ENCODE measurements around the gene CDK9. TPM values are rescaled to one million over a fixed set of nuclear protein-coding genes. Genes with fewer than 3 reads are reported as not detected.

The CDK9 gene
- total RNA-seq, 1 donor from 2014 or later, result 100 TPM

- peaks cover 4% of the 10 kb centered on the region for H3K4me1 Mint-ChIP-seq (ENCODE audit: low read depth)
- no peaks in the 10 kb centered on the region for H3K9me3 Mint-ChIP-seq (ENCODE audit: low read depth)
- H3K27ac Mint-ChIP-seq, result peak overlapping the region; percentile 77
- peak overlapping the region; percentile 71 for H3K4me3 Mint-ChIP-seq (ENCODE audit: low read depth)
- TF ChIP-seq, protein P1, sequence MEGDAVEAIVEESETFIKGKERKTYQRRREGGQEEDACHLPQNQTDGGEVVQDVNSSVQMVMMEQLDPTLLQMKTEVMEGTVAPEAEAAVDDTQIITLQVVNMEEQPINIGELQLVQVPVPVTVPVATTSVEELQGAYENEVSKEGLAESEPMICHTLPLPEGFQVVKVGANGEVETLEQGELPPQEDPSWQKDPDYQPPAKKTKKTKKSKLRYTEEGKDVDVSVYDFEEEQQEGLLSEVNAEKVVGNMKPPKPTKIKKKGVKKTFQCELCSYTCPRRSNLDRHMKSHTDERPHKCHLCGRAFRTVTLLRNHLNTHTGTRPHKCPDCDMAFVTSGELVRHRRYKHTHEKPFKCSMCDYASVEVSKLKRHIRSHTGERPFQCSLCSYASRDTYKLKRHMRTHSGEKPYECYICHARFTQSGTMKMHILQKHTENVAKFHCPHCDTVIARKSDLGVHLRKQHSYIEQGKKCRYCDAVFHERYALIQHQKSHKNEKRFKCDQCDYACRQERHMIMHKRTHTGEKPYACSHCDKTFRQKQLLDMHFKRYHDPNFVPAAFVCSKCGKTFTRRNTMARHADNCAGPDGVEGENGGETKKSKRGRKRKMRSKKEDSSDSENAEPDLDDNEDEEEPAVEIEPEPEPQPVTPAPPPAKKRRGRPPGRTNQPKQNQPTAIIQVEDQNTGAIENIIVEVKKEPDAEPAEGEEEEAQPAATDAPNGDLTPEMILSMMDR (IDR thresholded peaks at IDR 0.05; ENCODE audit: unreplicated experiment), result no peak
- peaks cover 44% of the 10 kb centered on the region for H3K27me3 Mint-ChIP-seq
- H3K36me3 Mint-ChIP-seq (ENCODE audit: insufficient read depth), result no peaks in the 10 kb centered on the region
- DNase-seq (ENCODE audit: low spot score, unreplicated experiment), result peak; percentile 98
Observed at GRCh38 chr9:127770905-127771569, 14.8 kb upstream of the CDK9 start.

GRCh38 chr9:127771570-127772189, 14.2 kb upstream of the CDK9 start:
- DNase-seq (ENCODE audit: low spot score, unreplicated experiment), result no peak
- Mint-ChIP-seq H3K27me3 (peaks cover 39% of the 10 kb centered on the region), H3K36me3 (ENCODE audit: insufficient read depth) (no peaks in the 10 kb centered on the region), H3K27ac (no peak overlapping the region), H3K4me3 (ENCODE audit: low read depth) (no peak overlapping the region), H3K9me3 (ENCODE audit: low read depth) (no peaks in the 10 kb centered on the region), H3K4me1 (ENCODE audit: low read depth) (peaks cover 4% of the 10 kb centered on the region)
- TF ChIP-seq, protein P1 (IDR thresholded peaks at IDR 0.05; ENCODE audit: unreplicated experiment), result no peak

- Mint-ChIP-seq H3K27ac (no peak overlapping the region), H3K27me3 (peaks cover 32% of the 10 kb centered on the region), H3K4me3 (ENCODE audit: low read depth) (no peak overlapping the region), H3K36me3 (ENCODE audit: insufficient read depth) (no peaks in the 10 kb centered on the region), H3K9me3 (ENCODE audit: low read depth) (no peaks in the 10 kb centered on the region), H3K4me1 (ENCODE audit: low read depth) (peaks cover 4% of the 10 kb centered on the region)
- no peak for DNase-seq (ENCODE audit: low spot score, unreplicated experiment)
- TF ChIP-seq, protein P1 (IDR thresholded peaks at IDR 0.05; ENCODE audit: unreplicated experiment), result no peak
Observed at GRCh38 chr9:127772603-127773002, 13.2 kb upstream of the CDK9 start.

DNA sequence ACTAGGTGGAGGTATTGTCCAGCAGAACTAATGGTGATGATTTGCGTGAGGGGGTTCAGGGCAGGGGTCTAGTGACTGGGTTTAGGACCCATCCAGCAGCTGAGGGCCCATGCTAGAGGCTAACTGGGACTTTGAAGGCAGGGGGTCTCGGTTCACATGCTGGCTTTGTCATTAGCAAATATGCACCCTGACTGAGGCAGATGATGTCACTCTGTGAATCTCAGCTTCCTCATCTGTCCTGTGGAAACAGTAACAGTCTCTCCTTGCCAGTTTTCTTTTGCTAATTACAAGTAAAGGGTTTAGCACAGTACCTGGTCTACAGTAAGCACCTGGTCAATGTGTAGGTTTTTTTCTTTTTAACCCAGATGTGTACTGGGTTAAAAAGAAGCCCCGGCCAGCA, 12.6 kb upstream of the CDK9 start:
- no peak for DNase-seq (ENCODE audit: low spot score, unreplicated experiment)
- Mint-ChIP-seq H3K27ac (no peak overlapping the region), H3K36me3 (ENCODE audit: insufficient read depth) (no peaks in the 10 kb centered on the region), H3K9me3 (ENCODE audit: low read depth) (no peaks in the 10 kb centered on the region), H3K4me1 (ENCODE audit: low read depth) (peaks cover 4% of the 10 kb centered on the region), H3K27me3 (peaks cover 33% of the 10 kb centered on the region), H3K4me3 (ENCODE audit: low read depth) (no peak overlapping the region)
- TF ChIP-seq, protein P1 (IDR thresholded peaks at IDR 0.05; ENCODE audit: unreplicated experiment), result no peak

- no peak overlapping the region for H3K27ac Mint-ChIP-seq
Observed at GRCh38 chr9:127773981-127774380, 11.9 kb upstream of the CDK9 start.

More at GRCh38 chr9:127773981-127774380, 11.9 kb upstream of the CDK9 start:
- TF ChIP-seq, protein P1 (IDR thresholded peaks at IDR 0.05; ENCODE audit: unreplicated experiment), result no peak
- DNase-seq (ENCODE audit: low spot score, unreplicated experiment), result no peak
- no peaks in the 10 kb centered on the region for H3K36me3 Mint-ChIP-seq (ENCODE audit: insufficient read depth)
- no peak overlapping the region for H3K4me3 Mint-ChIP-seq (ENCODE audit: low read depth)
- peaks cover 4% of the 10 kb centered on the region for H3K4me1 Mint-ChIP-seq (ENCODE audit: low read depth)
- peaks cover 29% of the 10 kb centered on the region for H3K27me3 Mint-ChIP-seq
- no peaks in the 10 kb centered on the region for H3K9me3 Mint-ChIP-seq (ENCODE audit: low read depth)
